Measurements from ENCODE around the gene LANCL2. TPM values are rescaled to one million over a fixed set of nuclear protein-coding genes. Genes with fewer than 3 reads are reported as not detected.
A peak's percentile ranks its signal among the peaks of the same experiment; 100 is the strongest.

LANCL2 gene
- total RNA-seq (2014; rRNA removed; shearing (Covaris generic)) (9.8 and 10.7 TPM in 2 replicates), polyA plus RNA-seq (2016; fragmentation: Nextera tagmentation; extraction: Ambion mirVana) (7.3 and 7.9 TPM in 2 replicates)
- long read RNA-seq, full-length matches to known transcripts, result 6 of 10 reads
- long read RNA-seq, partial matches to known transcripts, result 1 of 10 reads
- long read RNA-seq, other reads (novel, unspliced or antisense), result 3 of 10 reads

- Histone ChIP-seq H2AFZ (peak within 1 kb of the TSS; percentile 90; the same call in 1 of the 2 replicates), H3K9me2 (ENCODE audit: insufficient read depth) (no peaks in the 10 kb centered on the region), H3K36me3 (ENCODE audit: insufficient read depth) (no peaks in the 10 kb centered on the region), H3K27ac (ENCODE audit: low read depth) (peak within 1 kb of the TSS; percentile 96), H3K4me2 (peak within 1 kb of the TSS; percentile 85), H3F3A (replicated peaks; ENCODE audit: low read depth) (no peaks in the 10 kb centered on the region), H3K79me2 (replicated peaks; ENCODE audit: insufficient read depth) (no peaks in the 10 kb centered on the region), H3K27me3 (ENCODE audit: insufficient read depth) (no peaks in the 10 kb centered on the region), H3K4me1 (ENCODE audit: insufficient read depth) (peaks cover 6% of the 10 kb centered on the region; the same call in 1 of the 2 replicates), H4K20me1 (replicated peaks; ENCODE audit: insufficient read depth) (no peaks in the 10 kb centered on the region), H3K4me3 (peak within 1 kb of the TSS; percentile 98)
- H3K4me3 Mint-ChIP-seq, result peak within 1 kb of the TSS; percentile 94
- ATAC-seq (peak; percentile 28), DNase-seq (ENCODE audit: low spot score) (peak; percentile 72)
- peak within 1 kb of the TSS; percentile 98 for H3K27ac Mint-ChIP-seq
- H3K9me3 Mint-ChIP-seq, result no peaks in the 10 kb centered on the region
- H3K4me1 Mint-ChIP-seq, result peaks cover 19% of the 10 kb centered on the region
- no peak for TF ChIP-seq ZNF462 (CRISPR knock-in tag; IDR thresholded peaks at IDR 0.05)
- no peak for TF ChIP-seq CREB1 (CRISPR knock-in tag; IDR thresholded peaks at IDR 0.05; ENCODE audit: low read depth)
- TF ChIP-seq REST (IDR thresholded peaks at IDR 0.05; ENCODE audit: unreplicated experiment), result no peak
- TF ChIP-seq CTCF (conservative IDR thresholded peaks at IDR 0.05; ENCODE audit: low read depth in 2 of 2), result no peak
- no peak for TF ChIP-seq EZH2phosphoT487 (IDR thresholded peaks at IDR 0.05; ENCODE audit: unreplicated experiment)
- TF ChIP-seq STAT1 (IDR thresholded peaks at IDR 0.05; ENCODE audit: unreplicated experiment), result no peak
- no peak for TF ChIP-seq EZH2 (IDR thresholded peaks at IDR 0.05; ENCODE audit: low read depth, unreplicated experiment)
- TF ChIP-seq ZNF114 (CRISPR knock-in tag; IDR thresholded peaks at IDR 0.05), result no peak
- TF ChIP-seq ETS1 (IDR thresholded peaks at IDR 0.05), result no peak
- TF ChIP-seq POLR2AphosphoS5 (IDR thresholded peaks at IDR 0.05; ENCODE audit: low read depth), result no peak
- TF ChIP-seq JUNB (IDR thresholded peaks at IDR 0.05; ENCODE audit: unreplicated experiment), result no peak
- TF ChIP-seq NANOG (IDR thresholded peaks at IDR 0.05; ENCODE audit: borderline replicate concordance), result no peak
- TF ChIP-seq ZNF331 (CRISPR knock-in tag; IDR thresholded peaks at IDR 0.05; ENCODE audit: low read depth), result no peak
- H3K27me3 Mint-ChIP-seq (ENCODE audit: insufficient read depth, low read depth, poor library complexity), result peaks cover 10% of the 10 kb centered on the region
- H3K36me3 Mint-ChIP-seq (ENCODE audit: low read depth), result peaks cover 8% of the 10 kb centered on the region; the same call in 2 of the 3 replicates
These were observed at the start of gene LANCL2 for GRCh38 chr7:55365205-55365674. LANCL2 (plus strand) TSS chr7:55365337; CDS start chr7:55366026, 689 bp downstream.

Measured in GM23338 (cell line).